BJ (cell line): ENCODE measurements around the gene GBP2. TPM values are rescaled to one million over a fixed set of nuclear protein-coding genes. Genes with fewer than 3 reads are reported as not detected.

Source experiments
- CTCF ChIA-PET: fragments of 350-600 bp; formaldehyde crosslinking; extraction: SDS; loops from one replicate; lab custom pipeline; 2021; ENCODE audit warnings: antibody characterized with exemption, inconsistent platforms; lab: Yijun Ruan, JAX
- POLR2A ChIA-PET: fragments of 300-600 bp; sonication (Branson Sonifier 250); formaldehyde crosslinking; extraction: SDS; loops from one replicate; lab custom pipeline; 2021; ENCODE audit warnings: antibody characterized with exemption; lab: Charles Lee
- DNase-seq: peaks from one replicate; pipeline ENCODE4 v3.0.0-alpha.2; 2011; ENCODE audit warnings: low read depth
- H3K27me3 ChIP-seq: 2 replicates; pipeline ENCODE4 v1.6.0; 2011; ENCODE audit warnings: low read length; ENCODE audit not compliant: control insufficient read depth, insufficient read depth
- H3K36me3 ChIP-seq: 2 replicates; pipeline ENCODE4 v1.5.1; 2011; ENCODE audit warnings: low read length; ENCODE audit not compliant: control insufficient read depth, insufficient read depth
- H3K4me3 ChIP-seq: 2 replicates; pipeline ENCODE4 v1.5.1; 2011; ENCODE audit warnings: low read depth, mild to moderate bottlenecking, control low read depth, low read length
- CTCF ChIP-seq: IDR thresholded peaks from 2 replicates; pipeline ENCODE4 v1.5.1; 2011; ENCODE audit warnings: low read depth, mild to moderate bottlenecking, control low read depth, inconsistent platforms, low read length, moderate library complexity; ENCODE audit not compliant: insufficient read depth
- polyA plus RNA-seq: library from polyadenylated mRNA; depleted of rRNA; stranded (reverse); fragments of >200 nt; gene quantifications from 2 replicates; pipeline ENCODE4 v1.2.3, GENCODE V29; 2011

The GBP2 gene
- polyA plus RNA-seq, 1 experiment = 7.8 TPM

GRCh38 chr1:89170170-89171066 lies 44.5 kb upstream of the GBP2 start:
- CTCF ChIA-PET = no interaction called here
- TF ChIP-seq CTCF = no peak

DNA sequence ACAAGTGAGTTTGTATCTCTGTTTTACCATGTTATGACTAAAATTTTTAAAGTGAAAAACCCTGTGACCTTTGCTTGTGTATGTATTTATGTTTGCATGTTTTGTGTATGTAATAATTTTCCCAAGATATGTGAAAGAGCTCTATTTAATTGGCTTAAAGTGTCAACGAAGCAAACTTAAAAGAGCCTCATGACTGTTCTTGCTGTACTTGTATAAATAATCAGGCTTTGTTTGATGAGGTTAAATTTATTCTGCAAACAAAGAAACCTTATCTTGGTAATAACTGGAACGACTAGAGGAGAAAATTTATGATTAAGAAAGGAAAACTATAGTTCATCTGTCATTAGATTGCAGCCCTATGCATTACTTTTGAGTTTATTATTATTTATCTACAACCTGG lies 43.3 kb upstream of the GBP2 start:
- TF ChIP-seq CTCF = no peak
- no peak for DNase-seq
- ChIA-PET CTCF (interaction anchor here (0.8 kb wide), 1 partner anchor 163 kb away, joined by 3 read pairs; no protein-coding TSS in a partner anchor), POLR2A (no interaction called here)
- H3K27me3 ChIP-seq = no peaks in the 10 kb centered on the region
- no peaks in the 10 kb centered on the region for H3K36me3 ChIP-seq
- no peak overlapping the region for H3K4me3 ChIP-seq

More at GRCh38 chr1:89170170-89171066, 44.5 kb upstream of the GBP2 start:
- Histone ChIP-seq H3K4me3 (no peak overlapping the region), H3K27me3 (no peaks in the 10 kb centered on the region), H3K36me3 (no peaks in the 10 kb centered on the region)
- POLR2A ChIA-PET = no interaction called here
- no peak for DNase-seq

DNA sequence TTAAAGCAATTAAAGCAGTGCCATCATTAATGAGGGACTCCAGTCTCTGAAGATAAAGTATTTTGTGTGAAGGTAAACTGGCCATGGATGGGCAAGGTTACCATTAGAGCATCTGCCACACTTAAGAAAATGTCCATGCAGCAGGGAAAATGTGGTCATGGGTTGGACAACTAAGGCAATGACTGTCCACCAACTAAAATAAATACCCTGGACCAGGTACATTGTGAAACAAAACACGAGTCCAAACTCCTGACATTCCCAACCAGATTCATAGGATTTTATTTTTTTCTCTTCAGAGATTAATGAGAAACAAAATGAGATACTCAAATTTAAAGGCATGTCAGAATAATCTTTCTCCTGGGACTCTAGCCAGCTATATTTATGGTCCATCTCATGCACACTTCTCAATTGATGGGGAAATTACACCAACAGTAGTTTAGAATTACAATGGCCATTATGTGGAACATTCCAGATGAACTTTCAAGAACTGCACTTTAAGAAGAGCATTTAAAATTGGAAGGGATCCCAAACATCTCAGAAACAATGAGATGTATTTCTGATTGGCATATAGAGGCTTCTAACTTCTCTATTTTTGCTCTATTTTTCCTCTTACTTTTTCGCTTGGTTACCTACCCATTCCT lies 41.8 kb upstream of the GBP2 start:
- no peak overlapping the region for H3K4me3 ChIP-seq
- ChIA-PET POLR2A (no interaction called here), CTCF (interaction anchor here (0.5 to 1.0 kb wide), 2 partner anchors 12 to 226 kb away, joined by 3 read pairs; no protein-coding TSS in a partner anchor)
- TF ChIP-seq CTCF = no peak
- no peaks in the 10 kb centered on the region for H3K36me3 ChIP-seq
- H3K27me3 ChIP-seq = no peaks in the 10 kb centered on the region
- no peak for DNase-seq

DNA sequence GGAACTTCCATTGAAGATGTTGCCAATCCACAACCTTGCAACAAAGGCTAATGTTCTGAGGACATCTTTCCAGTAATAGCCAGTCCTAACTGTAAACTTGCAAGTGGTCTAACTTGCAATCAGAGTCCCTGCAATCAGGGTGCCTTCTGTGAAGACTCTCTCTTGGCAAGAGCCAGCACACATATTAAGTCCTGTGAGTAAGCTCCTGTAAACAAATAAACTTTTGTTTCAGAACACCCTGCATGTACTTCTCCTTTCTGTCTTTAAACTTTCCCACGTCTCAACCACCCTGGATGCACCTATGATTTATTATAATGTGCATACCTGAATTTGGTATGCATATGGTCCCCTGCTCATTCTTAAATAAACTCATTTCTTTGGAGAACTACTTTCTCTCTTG lies 40.8 kb upstream of the GBP2 start:
- Histone ChIP-seq H3K36me3 (no peaks in the 10 kb centered on the region), H3K27me3 (no peaks in the 10 kb centered on the region), H3K4me3 (no peak overlapping the region)
- DNase-seq = no peak
- TF ChIP-seq CTCF = no peak
- ChIA-PET CTCF (interaction anchor here (1.0 kb wide), 1 partner anchor 13 kb away, joined by 3 read pairs; no protein-coding TSS in a partner anchor), POLR2A (no interaction called here)

DNA sequence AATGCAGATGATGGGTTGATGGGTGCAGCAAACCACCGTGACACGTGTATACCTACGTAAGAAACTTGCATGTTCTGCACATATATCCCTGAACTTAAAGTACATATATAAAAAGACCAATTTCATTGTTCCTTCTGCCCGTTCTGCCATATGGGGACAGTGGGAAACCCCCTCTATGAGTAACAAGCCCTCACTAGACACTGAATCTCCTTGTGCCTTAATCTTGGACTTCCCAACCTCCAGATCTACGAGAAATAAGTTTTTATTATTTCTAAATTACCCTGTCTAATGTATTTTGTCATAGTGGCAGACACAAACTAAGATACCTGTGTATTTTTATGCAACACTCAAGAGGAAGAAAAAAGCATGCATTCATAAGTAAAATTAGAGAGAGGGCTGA lies 39.9 kb upstream of the GBP2 start:
- TF ChIP-seq CTCF = no peak
- ChIA-PET POLR2A (no interaction called here), CTCF (no interaction called here)
- no peak for DNase-seq
- Histone ChIP-seq H3K4me3 (no peak overlapping the region), H3K36me3 (no peaks in the 10 kb centered on the region), H3K27me3 (no peaks in the 10 kb centered on the region)
